Fibroblast of lung (primary cell): ENCODE data around the gene SULF2.

Experiments used
- EZH2 ChIP-seq: IDR thresholded peaks from 2 replicates; pipeline ENCODE4 v1.5.1; 2012; ENCODE audit warnings: low read length, control low read depth, mild to moderate bottlenecking; ENCODE audit errors: missing control alignments
- TF ChIP-seq, protein P1 (sequence below), 2 donors: IDR thresholded peaks in 1 of 2; conservative IDR thresholded peaks in 1 of 2; 1 replicate in 1 of 2; 2 replicates in 1 of 2; pipeline ENCODE4 v1.5.1; 2011 to 2012; ENCODE audit warnings: low read length in 2 of 2, control low read depth in 1 of 2, inconsistent platforms in 1 of 2, low read depth in 1 of 2, mild to moderate bottlenecking in 1 of 2

DNA sequence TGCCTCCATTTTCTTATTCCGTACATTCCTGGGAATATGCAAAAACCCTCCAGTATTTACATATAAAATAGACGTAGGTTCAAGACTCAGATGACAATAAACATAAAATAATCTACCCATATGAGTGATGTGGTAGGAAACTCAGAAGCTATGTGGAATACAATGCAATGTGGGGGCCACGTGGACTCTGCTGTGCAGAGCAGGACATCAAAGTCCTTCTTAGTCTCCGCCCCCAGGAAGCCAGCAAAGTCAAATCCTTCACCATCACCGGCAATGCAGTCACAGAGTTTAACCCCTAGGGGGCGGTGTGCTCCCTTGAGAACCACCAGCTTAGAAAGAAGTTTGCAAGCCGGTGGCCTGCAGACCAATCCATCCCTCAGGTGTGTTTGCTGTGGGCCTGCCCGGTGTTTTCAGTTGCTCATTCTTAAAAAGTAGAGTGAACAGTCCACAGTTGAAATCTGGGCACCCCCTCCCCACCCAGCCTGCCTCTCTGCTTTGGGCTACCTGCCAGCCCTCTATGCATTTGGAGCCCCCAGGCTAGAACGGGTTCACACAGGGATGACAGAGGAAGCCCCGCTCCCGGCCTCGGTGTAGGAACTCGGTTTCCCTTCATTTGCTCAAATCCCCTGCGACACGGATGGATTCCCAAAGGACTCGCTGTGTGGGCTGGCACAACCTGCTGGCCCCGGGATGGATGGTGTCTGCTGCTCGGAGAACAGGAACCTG lies 59.9 kb downstream of the SULF2 start:
- TF ChIP-seq, protein P1, sequence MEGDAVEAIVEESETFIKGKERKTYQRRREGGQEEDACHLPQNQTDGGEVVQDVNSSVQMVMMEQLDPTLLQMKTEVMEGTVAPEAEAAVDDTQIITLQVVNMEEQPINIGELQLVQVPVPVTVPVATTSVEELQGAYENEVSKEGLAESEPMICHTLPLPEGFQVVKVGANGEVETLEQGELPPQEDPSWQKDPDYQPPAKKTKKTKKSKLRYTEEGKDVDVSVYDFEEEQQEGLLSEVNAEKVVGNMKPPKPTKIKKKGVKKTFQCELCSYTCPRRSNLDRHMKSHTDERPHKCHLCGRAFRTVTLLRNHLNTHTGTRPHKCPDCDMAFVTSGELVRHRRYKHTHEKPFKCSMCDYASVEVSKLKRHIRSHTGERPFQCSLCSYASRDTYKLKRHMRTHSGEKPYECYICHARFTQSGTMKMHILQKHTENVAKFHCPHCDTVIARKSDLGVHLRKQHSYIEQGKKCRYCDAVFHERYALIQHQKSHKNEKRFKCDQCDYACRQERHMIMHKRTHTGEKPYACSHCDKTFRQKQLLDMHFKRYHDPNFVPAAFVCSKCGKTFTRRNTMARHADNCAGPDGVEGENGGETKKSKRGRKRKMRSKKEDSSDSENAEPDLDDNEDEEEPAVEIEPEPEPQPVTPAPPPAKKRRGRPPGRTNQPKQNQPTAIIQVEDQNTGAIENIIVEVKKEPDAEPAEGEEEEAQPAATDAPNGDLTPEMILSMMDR (conservative IDR thresholded peaks at IDR 0.05 in 1 of 2, IDR thresholded peaks at IDR 0.05 in 1 of 2; ENCODE audit: low read depth in 1 of 2, low read length in 2 of 2): peak; percentile 70 to 89
- TF ChIP-seq EZH2: no peak
